HL-60 (cell line): Measurements from ENCODE around the gene PAH.

Experiments used
- DNase-seq, 2 experiments: peaks; one replicate each; pipeline ENCODE4 v3.0.0-alpha.2; 2010 to 2020; ENCODE audit warnings: low read depth in 1 of 2, low spot score in 1 of 2
- H3K27ac ChIP-seq: fragments of 250-450 bp; sonication (Bioruptor Pico); replicated peaks from 2 replicates; pipeline ENCODE4 v1.5.1; 2020; ENCODE audit warnings: mild to moderate bottlenecking, moderate library complexity
- H3K27me3 ChIP-seq: fragments of 250-450 bp; sonication (Bioruptor Pico); 2 replicates; pipeline ENCODE4 v1.5.1; 2021; ENCODE audit warnings: mild to moderate bottlenecking, moderate library complexity; ENCODE audit not compliant: insufficient read depth, poor library complexity, severe bottlenecking
- H3K4me3 ChIP-seq: replicated peaks from 2 replicates; pipeline ENCODE4 v1.5.1; 2011; ENCODE audit warnings: mild to moderate bottlenecking, control low read depth, low read length; ENCODE audit not compliant: insufficient read depth
- CTCF ChIP-seq: IDR thresholded peaks from one replicate; pipeline ENCODE4 v1.5.1; 2011; ENCODE audit warnings: low read length, control low read depth, inconsistent platforms; ENCODE audit not compliant: insufficient read depth
- GABPA ChIP-seq: IDR thresholded peaks from 2 replicates; pipeline ENCODE4 v1.6.1; 2012; ENCODE audit warnings: low read depth
- POLR2AphosphoS5 ChIP-seq: IDR thresholded peaks from 2 replicates; pipeline ENCODE4 v1.6.1; 2012; ENCODE audit warnings: low read depth
- REST ChIP-seq: IDR thresholded peaks from 2 replicates; pipeline ENCODE4 v1.6.1; 2012; ENCODE audit warnings: low read depth; ENCODE audit not compliant: insufficient replicate concordance
- SPI1 ChIP-seq: IDR thresholded peaks from 2 replicates; pipeline ENCODE4 v1.6.1; 2012; ENCODE audit warnings: low read depth, mild to moderate bottlenecking, borderline replicate concordance

The PAH gene

GRCh38 chr12:102911320-102911719, 5.7 kb downstream of the PAH start:
- H3K27me3 ChIP-seq: no peaks in the 10 kb centered on the region
- TF ChIP-seq GABPA (no peak), POLR2AphosphoS5 (no peak), SPI1 (no peak), CTCF (no peak), REST (no peak)
- H3K27ac ChIP-seq: no peak overlapping the region
- no peak overlapping the region for H3K4me3 ChIP-seq
- no peak for DNase-seq

GRCh38 chr12:102910792-102911191, 6.3 kb downstream of the PAH start:
- no peak overlapping the region for H3K27ac ChIP-seq
- no peak overlapping the region for H3K4me3 ChIP-seq
- no peak for DNase-seq
- no peak for TF ChIP-seq GABPA
- TF ChIP-seq REST: no peak
- no peak for TF ChIP-seq POLR2AphosphoS5
- no peak for TF ChIP-seq SPI1
- H3K27me3 ChIP-seq: no peaks in the 10 kb centered on the region

GRCh38 chr12:102910137-102910536, 6.9 kb downstream of the PAH start:
- no peak overlapping the region for H3K4me3 ChIP-seq
- no peaks in the 10 kb centered on the region for H3K27me3 ChIP-seq
- no peak for TF ChIP-seq POLR2AphosphoS5
- TF ChIP-seq SPI1: no peak
- TF ChIP-seq CTCF: no peak
- TF ChIP-seq REST: no peak
- TF ChIP-seq GABPA: no peak
- DNase-seq: no peak
- no peak overlapping the region for H3K27ac ChIP-seq

- no peaks in the 10 kb centered on the region for H3K27me3 ChIP-seq
- H3K27ac ChIP-seq: no peak overlapping the region
- no peak for DNase-seq
- H3K4me3 ChIP-seq: no peak overlapping the region
- no peak for TF ChIP-seq GABPA
- no peak for TF ChIP-seq SPI1
- TF ChIP-seq POLR2AphosphoS5: no peak
- no peak for TF ChIP-seq CTCF
- no peak for TF ChIP-seq REST
These were observed 9.1 kb downstream of the PAH start for GRCh38 chr12:102907918-102908317.
